ENCODE data around the gene TLE1. TPM values are rescaled to one million over a fixed set of nuclear protein-coding genes. Genes with fewer than 3 reads are reported as not detected.

The TLE1 gene
- total and polyA plus RNA-seq, 9 donors: 25.8 to 58.1 (median 41.1) TPM

GRCh38 chr9:81652058-81652687 lies 37.2 kb downstream of the TLE1 start:
- WGBS, 3 donors: 18 to 53% (median 25%) methylated on average over 7 of the region's 7 CpGs
- no peak for DNase-seq
- H3K27me3 ChIP-seq: no peaks in the 10 kb centered on the region
- H3K4me3 ChIP-seq: no peak overlapping the region
- no peaks in the 10 kb centered on the region for H3K9me3 ChIP-seq
- no peak overlapping the region for H3K27ac ChIP-seq
- intact Hi-C loops (cut with DNase I): no loop called here
- H3K4me1 ChIP-seq (ENCODE audit: insufficient read depth): peaks cover 9% of the 10 kb centered on the region
- TF ChIP-seq CTCF (IDR thresholded peaks at IDR 0.05): no peak
- TF ChIP-seq POLR2A (IDR thresholded peaks at IDR 0.05): no peak
- TF ChIP-seq EP300 (IDR thresholded peaks at IDR 0.05): no peak
- no peaks in the 10 kb centered on the region for H3K36me3 ChIP-seq

DNA sequence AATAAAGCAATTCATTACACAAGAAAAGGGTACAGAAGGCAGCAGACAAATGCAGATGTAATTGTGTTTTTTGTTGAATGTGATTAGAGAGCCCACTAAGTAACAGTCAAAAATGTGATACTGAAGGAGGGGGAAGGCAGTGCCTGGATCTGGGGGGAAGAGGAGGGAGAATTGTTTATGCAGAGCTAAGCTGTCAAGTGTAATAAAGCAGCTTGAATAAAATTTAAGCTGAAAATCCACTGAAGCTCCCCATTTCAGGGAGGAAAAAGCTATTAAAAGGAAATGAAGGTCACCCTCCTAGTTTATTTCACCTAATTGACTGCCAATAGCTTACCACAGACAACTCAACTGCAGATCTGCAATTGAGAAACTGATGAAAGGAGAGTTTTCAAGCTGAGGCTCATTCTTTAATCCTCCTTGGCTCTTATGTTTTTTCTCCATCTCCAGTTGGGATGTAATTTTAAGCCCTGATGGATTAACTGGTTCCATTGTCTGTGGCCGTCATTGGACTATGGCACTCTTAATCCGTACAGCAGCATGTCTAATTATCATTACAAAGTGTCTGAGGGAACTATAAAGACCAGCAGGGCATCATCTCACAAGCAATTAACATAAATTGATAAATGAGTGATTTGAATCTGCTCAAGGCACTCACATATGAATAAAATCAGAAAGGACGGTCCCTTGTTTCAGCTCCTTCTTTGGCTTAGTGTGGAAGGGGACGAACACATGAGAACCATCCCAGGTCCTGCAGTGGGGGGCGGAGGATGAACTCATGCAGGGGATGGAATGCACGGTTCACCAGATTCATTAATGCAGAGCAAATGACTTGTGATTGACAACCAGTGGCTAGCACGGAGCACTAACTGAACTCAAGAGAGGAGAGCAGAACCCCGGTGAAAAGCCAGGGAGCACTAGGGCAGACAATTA lies 38.5 kb downstream of the TLE1 start:
- 91 to 94% (median 93%) methylated on average over 8 of the region's 8 CpGs for WGBS, 3 donors
- intact Hi-C loops (cut with DNase I): no loop called here
- Histone ChIP-seq H3K27ac (no peak overlapping the region), H3K9me3 (no peaks in the 10 kb centered on the region), H3K4me1 (ENCODE audit: insufficient read depth) (peaks cover 5% of the 10 kb centered on the region), H3K27me3 (no peaks in the 10 kb centered on the region), H3K36me3 (no peaks in the 10 kb centered on the region), H3K4me3 (no peak overlapping the region)
- DNase-seq: no peak
- no peak for TF ChIP-seq CTCF (IDR thresholded peaks at IDR 0.05)

DNA sequence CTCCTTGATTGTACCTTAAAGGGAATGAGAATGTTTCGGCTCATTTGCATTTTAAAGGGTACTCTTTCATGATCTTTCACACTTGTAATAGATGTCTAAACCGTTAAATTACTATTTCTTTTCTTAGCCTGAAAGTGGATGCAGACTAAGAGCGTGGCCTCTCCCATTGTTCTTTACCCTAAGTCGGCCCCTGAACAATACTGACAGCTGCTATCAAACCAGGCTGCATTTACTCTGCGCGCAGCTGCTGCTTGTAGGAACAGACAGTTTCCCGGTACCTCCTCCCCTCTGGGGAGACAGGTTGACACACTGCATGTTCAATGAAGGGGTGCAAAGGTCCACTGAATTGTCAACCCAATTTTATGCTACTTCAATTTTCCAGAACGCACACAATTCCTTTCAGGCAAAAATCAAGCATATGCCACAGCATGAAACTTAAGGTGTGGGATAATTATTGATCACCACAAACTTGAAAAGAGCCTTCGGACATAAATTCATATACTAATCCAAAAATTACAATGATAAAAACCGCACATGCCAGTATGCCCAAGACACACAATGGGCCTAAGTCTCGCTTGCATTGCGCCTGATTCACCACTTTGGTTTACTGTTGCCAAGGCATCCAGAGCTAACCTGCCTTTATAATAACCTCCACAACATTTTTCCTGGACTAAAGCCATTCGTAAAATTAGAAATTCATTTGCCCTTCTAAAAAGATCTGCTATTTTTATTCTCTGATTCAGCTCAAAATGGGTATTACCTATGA lies 39.7 kb downstream of the TLE1 start:
- 88 to 93% (median 89%) methylated on average over 13 of the region's 13 CpGs for WGBS, 3 donors
- H3K27ac ChIP-seq: no peak overlapping the region

More for the DNA sequence above, 39.7 kb downstream of the TLE1 start:
- intact Hi-C loops (cut with DNase I): no loop called here
- no peak for DNase-seq
- TF ChIP-seq POLR2A (IDR thresholded peaks at IDR 0.05) (no peak), CTCF (IDR thresholded peaks at IDR 0.05) (no peak), EP300 (IDR thresholded peaks at IDR 0.05) (no peak)
- Histone ChIP-seq H3K36me3 (no peaks in the 10 kb centered on the region), H3K4me1 (ENCODE audit: insufficient read depth) (peaks cover 2% of the 10 kb centered on the region), H3K27me3 (no peaks in the 10 kb centered on the region), H3K9me3 (no peaks in the 10 kb centered on the region), H3K4me3 (no peak overlapping the region)
